H1 (cell line): ENCODE data around the gene DDX43. TPM values are rescaled to one million over a fixed set of nuclear protein-coding genes. Genes with fewer than 3 reads are reported as not detected.

ENCODE experiments used
- CTCF ChIA-PET: fragments of 300-600 bp; sonication (Branson Sonifier 250); formaldehyde crosslinking; loops from one replicate; lab custom pipeline; 2021; ENCODE audit not compliant: partially characterized antibody; lab: Charles Lee
- POLR2A ChIA-PET: fragments of 300-600 bp; sonication (Branson Sonifier 250); formaldehyde crosslinking; loops from one replicate; lab custom pipeline; 2021; ENCODE audit warnings: inconsistent platforms; ENCODE audit not compliant: partially characterized antibody; lab: Charles Lee
- DNase-seq, 2 experiments: peaks; one replicate each; pipeline versions ENCODE4 v3.0.0 to v3.0.0-alpha.2; 2010 to 2022; ENCODE audit warnings: low spot score in 2 of 2, low read depth in 1 of 2, mixed read lengths in 1 of 2
- FAIRE-seq: peaks from 2 replicates; lab custom pipeline; 2011; peaks lifted over from hg19 to GRCh38; lab: Jason Lieb, UNC
- H2AFZ ChIP-seq: 2 replicates; pipeline ENCODE4 v1.8.1; 2012; ENCODE audit warnings: low read length, inconsistent platforms
- H2AK5ac ChIP-seq: 2 replicates; pipeline ENCODE4 v1.6.1; 2013; ENCODE audit warnings: low read depth, low read length
- H2BK120ac ChIP-seq: replicated peaks from 2 replicates; pipeline ENCODE3; 2013; ENCODE audit warnings: low read depth, low read length, inconsistent platforms
- H2BK12ac ChIP-seq: 2 replicates; pipeline ENCODE4 v1.6.1; 2013; ENCODE audit warnings: low read depth, low read length
- H2BK15ac ChIP-seq: 2 replicates; pipeline ENCODE4 v1.6.1; 2013; ENCODE audit warnings: low read length
- H2BK20ac ChIP-seq: 2 replicates; pipeline ENCODE4 v1.6.1; 2013; ENCODE audit warnings: low read length
- H2BK5ac ChIP-seq: 2 replicates; pipeline ENCODE4 v1.6.1; 2013; ENCODE audit warnings: low read depth, low read length
- H3K14ac ChIP-seq: 2 replicates; pipeline ENCODE4 v1.6.1; 2013; ENCODE audit warnings: inconsistent platforms; ENCODE audit not compliant: insufficient read length
- H3K18ac ChIP-seq: 2 replicates; pipeline ENCODE4 v1.6.1; 2013; ENCODE audit warnings: low read length; ENCODE audit errors: extremely low read depth
- H3K23ac ChIP-seq: 2 replicates; pipeline ENCODE4 v1.6.1; 2013; ENCODE audit warnings: inconsistent platforms; ENCODE audit not compliant: insufficient read length
- H3K23me2 ChIP-seq: 2 replicates; pipeline ENCODE4 v1.6.1; 2013; ENCODE audit warnings: low read depth, low read length
- H3K27ac ChIP-seq: 2 replicates; pipeline ENCODE4 v1.6.1; 2011; ENCODE audit warnings: low read depth, low read length, inconsistent platforms
- H3K27me3 ChIP-seq, 4 experiments: replicated peaks in 1 of 4; 1 replicate in 1 of 4; 2 replicates in 3 of 4; pipeline versions ENCODE4 v1.6.1 to v1.8.1; 2011 to 2013; ENCODE audit warnings: low read length in 3 of 4, mild to moderate bottlenecking in 3 of 4, inconsistent platforms in 2 of 4, mixed read lengths in 2 of 4, moderate library complexity in 1 of 4; ENCODE audit not compliant: control insufficient read depth in 3 of 4, insufficient read depth in 3 of 4; ENCODE audit errors: extremely low read depth in 1 of 4
- H3K36me3 ChIP-seq, 4 experiments: 2 replicates each; pipeline versions ENCODE4 v1.6.1 to v1.8.1; 2011 to 2013; ENCODE audit warnings: mild to moderate bottlenecking in 4 of 4, low read length in 3 of 4, moderate library complexity in 2 of 4, control low read depth in 1 of 4, inconsistent platforms in 1 of 4; ENCODE audit not compliant: insufficient read depth in 4 of 4, control insufficient read depth in 2 of 4
- H3K4ac ChIP-seq: replicated peaks from 2 replicates; pipeline ENCODE3; 2013; ENCODE audit warnings: low read length, low read depth, mixed read lengths, inconsistent platforms; ENCODE audit not compliant: insufficient read length
- H3K4me1 ChIP-seq, 4 experiments: replicated peaks in 1 of 4; 1 replicate in 1 of 4; 2 replicates in 3 of 4; pipeline versions ENCODE4 v1.6.1 to v1.8.1; 2011 to 2013; ENCODE audit warnings: low read length in 3 of 4, inconsistent platforms in 2 of 4, mixed read lengths in 1 of 4; ENCODE audit not compliant: insufficient read depth in 4 of 4, control insufficient read depth in 3 of 4
- H3K4me2 ChIP-seq, 2 experiments: 2 replicates each; pipeline versions ENCODE4 v1.6.1 to v1.8.1; 2011 to 2013; ENCODE audit warnings: low read depth in 2 of 2, low read length in 2 of 2, control low read depth in 1 of 2, inconsistent platforms in 1 of 2, mild to moderate bottlenecking in 1 of 2; ENCODE audit not compliant: insufficient read depth in 1 of 2
- H3K4me3 ChIP-seq, 4 experiments: fragments of 200-600, 300-600 bp in 1 of 4; sonication (generic), shearing (Covaris generic), sonication (Bioruptor Twin) in 1 of 4; 2 replicates each; pipeline versions ENCODE4 v1.5.1 to v1.8.1; 2011 to 2016; ENCODE audit warnings: low read length in 4 of 4, low read depth in 3 of 4, control low read depth in 2 of 4, inconsistent platforms in 2 of 4, mild to moderate bottlenecking in 2 of 4, mixed read lengths in 1 of 4, moderate library complexity in 1 of 4; ENCODE audit not compliant: insufficient read depth in 2 of 4; ENCODE audit errors: extremely low read depth in 1 of 4
- H3K56ac ChIP-seq: replicated peaks from 2 replicates; pipeline ENCODE3; 2013; ENCODE audit warnings: low read depth, mild to moderate bottlenecking, mixed read lengths, low read length, inconsistent platforms; ENCODE audit not compliant: insufficient read length
- H3K79me1 ChIP-seq: 2 replicates; pipeline ENCODE4 v1.6.1; 2013; ENCODE audit warnings: low read depth, low read length, control low read depth
- H3K79me2 ChIP-seq, 2 experiments: 2 replicates each; pipeline versions ENCODE4 v1.6.1 to v1.8.1; 2012 to 2013; ENCODE audit warnings: low read length in 2 of 2, mild to moderate bottlenecking in 2 of 2, inconsistent platforms in 1 of 2; ENCODE audit not compliant: insufficient read depth in 2 of 2, control insufficient read depth in 1 of 2
- H3K9ac ChIP-seq, 4 experiments: replicated peaks in 1 of 4; 1 replicate in 1 of 4; 2 replicates in 3 of 4; pipeline versions ENCODE4 v1.6.1 to v1.8.1; 2011 to 2013; ENCODE audit warnings: low read depth in 3 of 4, low read length in 3 of 4, control low read depth in 2 of 4, mild to moderate bottlenecking in 2 of 4, moderate library complexity in 2 of 4, inconsistent platforms in 1 of 4; ENCODE audit errors: extremely low read depth in 1 of 4
- H3K9me3 ChIP-seq, 2 experiments: 2 replicates each; pipeline versions ENCODE4 v1.6.1 to v1.8.1; 2012 to 2013; ENCODE audit warnings: mild to moderate bottlenecking in 2 of 2, moderate library complexity in 2 of 2, control low read depth in 1 of 2, inconsistent platforms in 1 of 2, low read depth in 1 of 2, low read length in 1 of 2, mixed read lengths in 1 of 2; ENCODE audit not compliant: insufficient read depth in 2 of 2
- H4K20me1 ChIP-seq, 2 experiments: replicated peaks in 1 of 2; 2 replicates each; pipeline versions ENCODE3 to v1.8.1; 2011 to 2013; ENCODE audit warnings: inconsistent platforms in 2 of 2, low read length in 2 of 2, mild to moderate bottlenecking in 1 of 2; ENCODE audit not compliant: insufficient read depth in 2 of 2, control insufficient read depth in 1 of 2
- H4K5ac ChIP-seq: 2 replicates; pipeline ENCODE4 v1.6.1; 2013; ENCODE audit warnings: low read length, low read depth, mixed read lengths, inconsistent platforms; ENCODE audit not compliant: insufficient read length
- H4K8ac ChIP-seq: 2 replicates; pipeline ENCODE4 v1.8.0; 2013; ENCODE audit warnings: mild to moderate bottlenecking, moderate library complexity, low read length, inconsistent platforms; ENCODE audit not compliant: insufficient read depth; ENCODE audit errors: extremely low read depth
- H4K91ac ChIP-seq: replicated peaks from 2 replicates; pipeline ENCODE3; 2013; ENCODE audit warnings: low read length, mixed read lengths, inconsistent platforms; ENCODE audit not compliant: insufficient read length
- ASH2L ChIP-seq: fragments of 200-600, 300-600 bp; sonication (generic); IDR thresholded peaks from one replicate; pipeline ENCODE4 v1.7.1; 2017; ENCODE audit warnings: low read length
- CHD2 ChIP-seq: IDR thresholded peaks from 2 replicates; pipeline ENCODE4 v1.6.1; 2012; ENCODE audit warnings: low read length, improper control_type of control experiment
- EZH2 ChIP-seq: fragments of 200-600 bp; sonication (generic); IDR thresholded peaks from 2 replicates; pipeline ENCODE4 v1.7.1; 2012; ENCODE audit warnings: low read depth, mild to moderate bottlenecking, moderate library complexity, low read length, inconsistent platforms; ENCODE audit not compliant: severe bottlenecking
- GABPA ChIP-seq: IDR thresholded peaks from 2 replicates; pipeline ENCODE4 v1.6.1; 2011; ENCODE audit warnings: mild to moderate bottlenecking, low read length, moderate library complexity, borderline replicate concordance; ENCODE audit not compliant: insufficient read depth
- KDM5A ChIP-seq: fragments of 200-600 bp; IDR thresholded peaks from 2 replicates; pipeline ENCODE4 v1.7.1; 2012; ENCODE audit warnings: mild to moderate bottlenecking, low read length, inconsistent platforms, mixed read lengths
- NRF1 ChIP-seq: IDR thresholded peaks from 2 replicates; pipeline ENCODE4 v1.6.1; 2011; ENCODE audit warnings: mild to moderate bottlenecking, low read depth, low read length, improper control_type of control experiment
- RXRA ChIP-seq: IDR thresholded peaks from 2 replicates; pipeline ENCODE4 v1.6.1; 2011; ENCODE audit warnings: low read depth, mild to moderate bottlenecking, low read length, moderate library complexity; ENCODE audit not compliant: insufficient read depth
- WGBS, 2 experiments: shearing (Covaris generic) in 1 of 2; methylation state at CpG; one replicate each; pipeline versions ENCODE4 v1.1.6 to v1.1.7; 2013 to 2015; ENCODE audit warnings: low lambda C conversion rate in 2 of 2, mixed read lengths in 2 of 2, inconsistent platforms in 1 of 2, low coverage in 1 of 2, missing lambda C conversion rate in 1 of 2; ENCODE audit not compliant: insufficient replicate concordance in 2 of 2, insufficient coverage in 1 of 2, insufficient read length in 1 of 2; ENCODE audit errors: extremely low coverage in 1 of 2, missing lambda C conversion rate in 1 of 2; 5-methylcytosine and 5-hydroxymethylcytosine counted together
- polyA plus RNA-seq, 7 experiments: library from polyadenylated mRNA; depleted of rRNA in 3 of 7; stranded (reverse) in 5 of 7; unstranded in 2 of 7; fragments of >200 nt in 5 of 7; fragments of 200-250 nt in 2 of 7; gene quantifications; 1 replicate in 5 of 7; 2 replicates in 1 of 7; 4 replicates in 1 of 7; pipeline versions ENCODE4 v1.2.1 to v1.2.3, GENCODE V29; 2011 to 2013; ENCODE audit warnings: missing spikeins in 2 of 7, mixed read lengths in 2 of 7
- total RNA-seq: library from RNA; stranded (reverse); fragmentation: NEBNext Ultra II Directional; extraction: Animal tissue kit (Norgen Biotek cat#: 25700); gene quantifications from 2 replicates; pipeline ENCODE4 v1.2.1, GENCODE V29; 2021

The DDX43 gene
- total and polyA plus RNA-seq, 2 of the 8 experiments (the other 6 are each of a cell fraction or from before 2014, with no cell fraction given) = 0.05 TPM; not detected in 1

DNA sequence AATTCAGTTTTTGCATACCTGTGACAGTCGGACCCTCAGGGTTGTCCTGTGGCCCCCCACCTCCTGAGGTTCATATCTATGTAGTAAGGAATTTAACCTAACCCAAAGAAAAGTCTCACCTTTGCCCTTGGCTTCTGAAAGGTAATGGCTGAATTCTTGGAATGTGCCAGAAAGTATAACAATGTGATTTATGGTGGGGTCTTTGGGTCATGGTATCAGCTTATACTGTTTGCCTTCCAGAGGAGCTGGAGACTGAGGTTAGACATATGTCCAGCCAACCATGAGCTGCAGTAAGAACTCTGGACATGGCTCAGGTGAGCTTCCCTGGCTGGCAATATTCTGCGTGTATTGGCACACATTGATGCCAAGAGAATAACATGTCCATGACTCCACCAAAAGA lies 26.9 kb downstream of the DDX43 start:
- ChIA-PET CTCF (interaction anchor here (0.6 kb wide), 1 partner anchor 27 kb away, joined by 3 read pairs; the partner anchor contains the start of gene DDX43), POLR2A (interaction anchor here (0.9 kb wide), 1 partner anchor 11 kb away, joined by 3 read pairs; no protein-coding TSS in a partner anchor)
- H4K91ac ChIP-seq = no peak overlapping the region
- no peak overlapping the region for H3K56ac ChIP-seq
- H3K79me1 ChIP-seq = no peaks in the 10 kb centered on the region
- no peak overlapping the region for H4K5ac ChIP-seq
- H3K4me3 ChIP-seq = no peak overlapping the region
- H4K20me1 ChIP-seq = no peaks in the 10 kb centered on the region
- H3K79me2 ChIP-seq = no peaks in the 10 kb centered on the region
- no peak overlapping the region for H3K23ac ChIP-seq
- H3K27me3 ChIP-seq = peaks cover 0 to 1% (median 0%) of the 10 kb centered on the region in 4 experiments; a peak in 1 of 7 replicates
- no peak overlapping the region for H3K4ac ChIP-seq
- 94% methylated on average over 2 of the region's 2 CpGs; no CpG with 5 or more reads in 1 of the 2 experiments for WGBS, 2 experiments
- no peak overlapping the region for H3K9ac ChIP-seq
- no peaks in the 10 kb centered on the region for H3K9me3 ChIP-seq
- H3K4me1 ChIP-seq = no peaks in the 10 kb centered on the region
- H3K14ac ChIP-seq = no peak overlapping the region
- FAIRE-seq (no peak), DNase-seq (no peak)
- H2BK5ac ChIP-seq = no peak overlapping the region
- H3K23me2 ChIP-seq = no peaks in the 10 kb centered on the region
- H3K18ac ChIP-seq = no peak overlapping the region
- H2AFZ ChIP-seq = no peak overlapping the region
- no peak overlapping the region for H3K27ac ChIP-seq
- H2BK12ac ChIP-seq = no peak overlapping the region
- no peak overlapping the region for H4K8ac ChIP-seq
- no peak overlapping the region for H3K4me2 ChIP-seq
- no peak overlapping the region for H2BK15ac ChIP-seq
- no peak overlapping the region for H2BK120ac ChIP-seq
- peaks cover 0 to 5% (median 1%) of the 10 kb centered on the region in 4 experiments; a peak in 2 of 8 replicates for H3K36me3 ChIP-seq
- H2AK5ac ChIP-seq = no peak overlapping the region
- H2BK20ac ChIP-seq = no peak overlapping the region
- TF ChIP-seq RXRA = no peak
- no peak for TF ChIP-seq NRF1
- no peak for TF ChIP-seq CHD2
- no peak for TF ChIP-seq ASH2L
- no peak for TF ChIP-seq GABPA
- no peak for TF ChIP-seq EZH2
- TF ChIP-seq KDM5A = no peak
